HT-29 (cell line): Measurements from ENCODE around the gene LRCH3. TPM values are rescaled to one million over a fixed set of nuclear protein-coding genes. Genes with fewer than 3 reads are reported as not detected.

Experiments used
- DNase-seq: peaks from one replicate; pipeline ENCODE4 v3.0.0-alpha.2; 2015; ENCODE audit warnings: low spot score
- total RNA-seq: library from RNA; depleted of rRNA; stranded (reverse); fragments of >200 nt; shearing (Covaris generic); gene quantifications from 2 replicates; pipeline ENCODE4 v1.2.3, GENCODE V29; 2014

Gene LRCH3
- total RNA-seq, 1 experiment from 2014 or later = 36.5 TPM

- peak; percentile 52 for DNase-seq
Observed at GRCh38 chr3:197791892-197792647, 1.0 kb downstream of the LRCH3 start.

GRCh38 chr3:197793247-197793646 is 2.2 kb downstream of the LRCH3 start:
- peak; percentile 36 for DNase-seq

GRCh38 chr3:197794115-197794514 is 3.1 kb downstream of the LRCH3 start:
- DNase-seq = no peak

GRCh38 chr3:197795200-197795599 is 4.1 kb downstream of the LRCH3 start:
- no peak for DNase-seq

GRCh38 chr3:197796087-197796486 is 5.0 kb downstream of the LRCH3 start:
- DNase-seq = no peak

- no peak for DNase-seq
Observed at GRCh38 chr3:197798863-197799262, 7.8 kb downstream of the LRCH3 start.

- no peak for DNase-seq
Observed at GRCh38 chr3:197800379-197800778, 9.3 kb downstream of the LRCH3 start.

GRCh38 chr3:197801891-197802778 is 11.1 kb downstream of the LRCH3 start:
- DNase-seq = peak; percentile 56

GRCh38 chr3:197802779-197803459 is 11.9 kb downstream of the LRCH3 start:
- no peak for DNase-seq

- DNase-seq = no peak
Observed at GRCh38 chr3:197804511-197804910, 13.5 kb downstream of the LRCH3 start.

- DNase-seq = no peak
Observed at GRCh38 chr3:197807969-197808587, 17.0 kb downstream of the LRCH3 start.

GRCh38 chr3:197809356-197810020 is 18.4 kb downstream of the LRCH3 start:
- no peak for DNase-seq

- DNase-seq = no peak
Observed at GRCh38 chr3:197810901-197811300, 19.8 kb downstream of the LRCH3 start.

- no peak for DNase-seq
Observed at GRCh38 chr3:197811343-197811742, 20.3 kb downstream of the LRCH3 start.

GRCh38 chr3:197814372-197814771 is 23.3 kb downstream of the LRCH3 start:
- no peak for DNase-seq

- peak; percentile 58 for DNase-seq
Observed at GRCh38 chr3:197820550-197821335, 29.7 kb downstream of the LRCH3 start.

- DNase-seq = no peak
Observed at GRCh38 chr3:197829397-197830045, 38.5 kb downstream of the LRCH3 start.

- DNase-seq = no peak
Observed at GRCh38 chr3:197830308-197830966, 39.4 kb downstream of the LRCH3 start.

GRCh38 chr3:197830967-197831313 is 39.9 kb downstream of the LRCH3 start:
- DNase-seq = no peak
